ENCODE data around the gene SPTAN1.

SPTAN1 gene

DNA sequence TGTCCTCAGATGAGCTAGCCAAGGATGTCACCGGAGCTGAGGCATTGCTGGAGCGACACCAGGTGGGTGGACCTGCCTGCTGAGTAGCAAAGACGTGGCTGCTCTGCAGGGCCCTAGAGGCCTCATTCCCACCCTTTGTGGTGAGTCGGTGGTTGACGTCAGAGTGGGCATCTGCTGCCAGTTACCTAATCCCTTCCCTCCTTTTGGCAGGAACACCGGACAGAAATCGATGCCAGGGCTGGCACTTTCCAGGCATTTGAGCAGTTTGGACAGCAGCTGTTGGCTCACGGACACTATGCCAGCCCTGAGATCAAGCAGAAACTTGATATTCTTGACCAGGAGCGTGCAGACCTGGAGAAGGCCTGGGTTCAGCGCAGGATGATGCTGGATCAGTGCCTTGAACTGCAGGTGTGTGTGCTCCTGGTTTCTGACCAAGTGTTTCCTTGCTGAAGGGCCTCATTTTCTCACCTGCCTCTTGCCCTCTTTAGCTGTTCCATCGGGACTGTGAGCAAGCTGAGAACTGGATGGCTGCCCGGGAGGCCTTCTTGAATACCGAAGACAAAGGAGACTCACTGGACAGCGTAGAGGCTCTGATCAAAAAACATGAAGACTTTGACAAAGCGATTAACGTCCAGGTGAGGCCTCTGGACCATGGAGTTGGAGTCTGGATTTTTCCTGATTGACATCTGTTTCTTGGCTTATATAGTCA lies 55.4 kb downstream of the SPTAN1 start:
- DNase-seq, result no peak

DNA sequence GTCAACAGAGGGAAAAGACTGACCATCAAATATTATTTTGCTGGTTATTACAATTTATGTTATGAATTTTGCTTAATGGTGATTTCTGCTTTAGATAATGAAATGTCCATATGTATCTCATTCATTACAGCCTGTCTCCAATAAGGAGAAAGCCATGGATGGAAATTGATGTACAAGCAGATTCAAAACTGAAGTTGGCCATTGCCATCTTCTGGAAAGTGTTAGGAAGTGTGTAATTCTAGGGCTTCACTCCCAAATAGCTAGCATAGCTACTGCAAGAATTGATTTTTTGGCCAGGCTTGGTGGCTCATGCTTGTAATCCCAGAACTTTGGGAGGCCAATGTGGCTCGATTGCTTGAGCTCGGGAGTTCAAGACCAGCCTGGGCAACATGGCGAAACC lies 58.5 kb downstream of the SPTAN1 start:
- DNase-seq, result no peak

DNA sequence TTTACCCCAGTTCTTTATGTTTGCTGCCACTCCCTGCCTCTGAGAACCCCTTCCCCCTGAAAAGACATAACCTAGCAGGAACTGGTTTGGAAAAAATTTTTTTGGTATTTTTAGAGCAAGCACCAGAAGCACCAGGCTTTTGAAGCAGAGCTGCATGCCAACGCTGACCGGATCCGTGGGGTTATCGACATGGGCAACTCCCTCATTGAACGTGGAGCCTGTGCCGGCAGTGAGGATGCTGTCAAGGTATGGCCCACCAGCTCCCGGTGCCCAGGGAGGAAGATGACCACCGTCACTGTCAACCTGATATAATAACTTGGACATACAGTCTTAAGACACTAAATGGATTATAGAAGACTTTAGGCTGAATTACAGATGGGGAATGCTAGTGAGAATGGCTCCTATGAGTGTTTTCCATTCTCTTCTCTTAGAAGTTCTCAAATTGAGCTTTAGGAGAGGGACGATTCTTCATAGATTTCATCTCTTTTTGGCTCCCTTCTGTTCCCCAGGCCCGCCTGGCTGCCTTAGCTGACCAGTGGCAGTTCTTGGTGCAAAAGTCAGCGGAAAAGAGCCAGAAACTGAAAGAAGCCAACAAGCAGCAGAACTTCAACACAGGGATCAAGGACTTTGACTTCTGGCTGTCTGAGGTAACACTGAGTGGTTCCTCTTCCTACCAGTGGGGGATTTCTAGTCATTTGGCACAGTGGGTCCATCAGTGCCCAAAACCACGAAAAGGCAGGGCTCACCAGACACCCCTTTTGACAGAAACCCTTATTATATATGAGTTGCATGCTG lies 59.4 kb downstream of the SPTAN1 start:
- no peak for DNase-seq

DNA sequence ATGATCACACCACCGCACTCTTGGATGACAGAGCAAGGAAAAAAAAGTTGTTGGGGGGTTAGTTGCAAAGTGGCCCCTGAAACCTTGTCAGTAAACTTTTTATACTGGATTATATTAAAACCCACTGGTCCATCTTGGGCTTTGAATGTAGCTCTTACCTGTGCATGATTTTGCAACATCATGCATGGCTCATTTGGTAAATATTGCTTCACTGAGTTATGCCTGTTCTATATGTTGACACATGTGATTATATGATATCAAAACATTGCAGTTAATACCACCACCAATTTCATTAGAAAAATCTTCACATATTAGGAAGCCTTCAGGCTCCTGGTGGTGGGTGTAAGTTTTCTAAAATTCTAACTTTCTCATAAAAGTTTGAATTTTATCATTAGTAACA lies 62.3 kb downstream of the SPTAN1 start:
- DNase-seq, result no peak

DNA sequence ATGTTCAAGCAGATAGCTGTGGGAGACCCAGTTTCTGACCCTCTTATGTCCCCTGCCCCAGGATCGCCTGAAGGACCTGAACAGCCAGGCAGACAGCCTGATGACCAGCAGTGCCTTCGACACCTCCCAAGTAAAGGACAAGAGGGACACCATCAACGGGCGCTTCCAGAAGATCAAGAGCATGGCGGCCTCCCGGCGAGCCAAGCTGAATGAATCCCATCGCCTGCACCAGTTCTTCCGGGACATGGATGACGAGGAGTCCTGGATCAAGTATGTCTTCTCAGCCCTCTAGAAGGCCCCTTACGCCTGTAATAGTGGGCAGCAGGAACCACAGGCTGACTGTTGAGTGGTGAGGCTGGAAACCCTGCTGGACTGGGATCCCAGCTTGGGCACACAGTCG lies 63.2 kb downstream of the SPTAN1 start:
- no peak for DNase-seq

DNA sequence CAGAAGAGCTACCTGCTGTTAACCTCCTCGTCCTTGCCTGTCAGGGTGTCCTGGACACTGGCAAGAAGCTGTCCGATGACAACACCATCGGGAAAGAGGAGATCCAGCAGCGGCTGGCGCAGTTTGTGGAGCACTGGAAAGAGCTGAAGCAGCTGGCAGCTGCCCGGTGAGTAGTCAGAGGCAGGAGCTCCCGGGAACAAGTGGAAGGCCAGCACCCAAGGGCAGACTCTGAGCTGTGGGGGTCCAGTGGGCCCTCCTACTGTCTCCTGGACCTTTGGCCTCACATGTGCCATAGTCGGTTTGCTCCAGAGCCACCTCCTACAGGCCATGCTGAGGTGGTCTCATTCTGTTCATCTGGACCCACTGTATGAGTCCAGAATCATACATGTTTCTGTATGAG lies 65.6 kb downstream of the SPTAN1 start:
- DNase-seq, result no peak

DNA sequence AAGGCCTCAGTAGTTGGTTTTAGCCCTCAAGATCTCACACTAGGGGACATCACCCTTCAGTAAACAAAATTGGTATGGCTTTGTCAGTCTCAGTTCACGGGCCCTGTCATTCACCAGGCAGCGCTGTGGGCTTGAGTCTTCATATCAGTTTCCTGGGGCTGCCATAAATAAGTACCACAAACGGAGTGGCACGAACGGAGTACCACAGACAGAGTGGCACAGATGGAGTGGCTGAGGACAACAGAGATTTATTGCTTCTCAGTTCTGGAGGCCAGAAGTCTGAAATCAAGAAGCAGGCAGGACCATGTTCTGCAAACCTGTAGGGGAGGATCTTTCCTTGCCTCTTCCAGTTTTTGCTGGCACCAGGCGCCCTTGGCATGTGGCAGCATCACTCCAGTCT lies 66.7 kb downstream of the SPTAN1 start:
- no peak for DNase-seq

DNA sequence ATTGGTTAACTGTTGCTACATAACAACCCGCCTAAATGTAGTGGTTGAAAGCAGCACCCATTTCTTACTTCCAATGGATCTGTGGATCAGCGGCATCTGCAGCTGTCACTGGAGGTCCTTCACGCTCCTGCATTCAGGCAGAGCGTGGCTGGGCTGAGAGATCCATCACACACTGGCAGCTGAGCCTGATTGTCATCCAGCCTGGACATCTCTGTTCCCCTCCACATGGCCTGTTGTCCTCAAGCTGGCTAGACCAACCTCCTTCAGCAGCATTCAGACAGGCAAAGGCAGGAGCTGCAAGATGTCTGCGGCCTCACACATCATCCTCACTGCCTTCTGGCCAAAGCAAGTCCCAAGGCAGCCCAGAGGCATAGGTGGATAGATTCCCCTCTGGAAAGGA lies 67.4 kb downstream of the SPTAN1 start:
- no peak for DNase-seq

DNA sequence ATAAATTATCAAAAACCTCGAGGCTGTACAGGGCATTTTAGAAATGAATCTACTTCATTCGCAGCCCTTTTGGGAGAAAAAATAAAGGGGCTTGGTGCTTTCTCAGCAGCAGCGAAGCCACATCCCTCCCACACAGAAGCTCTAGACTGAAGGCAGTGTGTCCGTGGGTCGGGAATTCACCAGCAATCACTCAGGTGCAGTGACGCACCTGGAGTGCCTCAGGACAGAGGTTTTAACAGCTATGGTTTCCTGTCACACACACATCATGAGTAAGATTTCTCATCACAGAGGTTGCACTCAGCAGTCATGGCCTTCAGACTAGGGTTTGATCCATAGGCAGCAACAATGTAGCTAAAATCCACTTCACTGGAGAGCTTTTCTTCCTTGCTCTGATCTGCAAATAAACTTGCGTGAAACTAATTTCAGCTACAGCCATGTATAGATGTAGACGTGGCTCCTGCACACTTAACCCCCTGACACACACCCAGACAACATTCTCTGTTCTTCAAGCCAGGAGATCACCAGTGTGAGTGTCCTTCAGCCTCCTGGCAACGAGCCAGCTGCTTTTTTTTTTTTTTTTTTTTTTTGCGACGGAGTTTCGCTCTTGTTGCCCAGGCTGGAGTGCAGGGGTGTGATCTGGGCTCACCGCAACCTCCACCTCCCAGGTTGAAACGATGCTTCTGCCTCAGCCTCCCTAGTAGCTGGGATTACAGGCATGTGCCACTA lies 69.5 kb downstream of the SPTAN1 start:
- DNase-seq, result no peak

DNA sequence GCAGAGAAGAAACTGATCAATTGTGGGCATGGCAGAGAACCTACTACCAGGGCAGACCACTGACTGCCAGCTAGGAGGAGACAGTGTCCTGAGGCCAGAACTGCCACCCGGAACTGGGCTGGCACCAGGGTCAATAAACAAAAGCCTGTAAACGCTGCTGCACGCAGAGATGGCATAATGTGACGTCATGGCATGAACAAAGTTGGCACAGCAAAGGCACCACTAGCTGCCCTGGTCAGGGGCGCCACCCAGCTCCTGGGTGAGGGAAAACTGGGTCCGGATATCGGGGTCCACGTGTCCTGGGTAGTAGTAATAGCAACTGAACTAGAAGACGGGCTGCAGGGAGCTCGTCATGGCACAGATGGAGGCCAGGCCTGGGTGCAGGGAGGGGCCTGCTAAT lies 72.2 kb downstream of the SPTAN1 start:
- no peak for DNase-seq

DNA sequence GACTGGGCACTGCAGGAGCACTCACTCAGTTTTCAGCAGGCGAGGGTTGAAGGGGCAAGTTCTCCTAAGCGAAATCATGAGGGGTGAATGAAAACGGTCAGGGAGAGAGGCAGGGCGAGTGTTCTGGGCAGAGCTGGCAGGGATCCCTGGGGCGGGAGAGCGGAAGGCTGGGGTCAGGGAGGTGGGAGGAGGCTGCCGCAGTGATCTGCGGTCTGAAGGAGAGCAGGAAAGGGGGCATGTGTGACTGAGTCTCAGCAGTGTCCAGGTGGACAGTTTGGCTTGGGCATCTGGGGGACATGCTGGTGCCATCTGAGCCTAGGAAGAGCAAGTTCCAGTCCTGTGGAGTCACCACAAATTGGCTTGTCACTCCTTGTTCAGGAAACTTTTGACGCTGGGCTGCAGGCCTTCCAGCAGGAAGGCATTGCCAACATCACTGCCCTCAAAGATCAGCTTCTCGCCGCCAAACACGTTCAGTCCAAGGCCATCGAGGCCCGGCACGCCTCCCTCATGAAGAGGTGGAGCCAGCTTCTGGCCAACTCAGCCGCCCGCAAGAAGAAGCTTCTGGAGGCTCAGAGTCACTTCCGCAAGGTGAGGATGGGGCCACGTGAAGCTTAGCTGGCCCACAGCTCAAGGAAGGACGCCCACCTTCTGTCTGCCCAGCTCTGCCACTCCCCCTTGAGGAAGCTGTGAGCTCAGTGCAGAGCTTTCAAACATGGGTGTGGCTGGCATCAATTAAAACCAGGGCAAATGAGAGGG lies 73.2 kb downstream of the SPTAN1 start:
- DNase-seq, result no peak

DNA sequence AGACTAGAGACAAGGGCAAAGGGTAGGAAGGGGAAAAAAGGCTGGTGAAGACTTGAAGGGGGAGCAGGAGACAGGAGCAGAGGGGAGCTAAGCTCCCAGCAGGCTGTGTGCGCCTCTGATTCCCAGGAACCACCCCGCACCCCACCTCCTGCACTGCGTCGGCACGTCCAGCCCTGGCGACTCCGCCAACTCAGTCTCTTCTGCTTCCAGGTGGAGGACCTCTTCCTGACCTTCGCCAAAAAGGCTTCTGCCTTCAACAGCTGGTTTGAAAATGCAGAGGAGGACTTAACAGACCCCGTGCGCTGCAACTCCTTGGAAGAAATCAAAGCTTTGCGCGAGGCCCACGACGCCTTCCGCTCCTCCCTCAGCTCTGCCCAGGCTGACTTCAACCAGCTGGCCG lies 73.8 kb downstream of the SPTAN1 start:
- DNase-seq, result no peak

DNA sequence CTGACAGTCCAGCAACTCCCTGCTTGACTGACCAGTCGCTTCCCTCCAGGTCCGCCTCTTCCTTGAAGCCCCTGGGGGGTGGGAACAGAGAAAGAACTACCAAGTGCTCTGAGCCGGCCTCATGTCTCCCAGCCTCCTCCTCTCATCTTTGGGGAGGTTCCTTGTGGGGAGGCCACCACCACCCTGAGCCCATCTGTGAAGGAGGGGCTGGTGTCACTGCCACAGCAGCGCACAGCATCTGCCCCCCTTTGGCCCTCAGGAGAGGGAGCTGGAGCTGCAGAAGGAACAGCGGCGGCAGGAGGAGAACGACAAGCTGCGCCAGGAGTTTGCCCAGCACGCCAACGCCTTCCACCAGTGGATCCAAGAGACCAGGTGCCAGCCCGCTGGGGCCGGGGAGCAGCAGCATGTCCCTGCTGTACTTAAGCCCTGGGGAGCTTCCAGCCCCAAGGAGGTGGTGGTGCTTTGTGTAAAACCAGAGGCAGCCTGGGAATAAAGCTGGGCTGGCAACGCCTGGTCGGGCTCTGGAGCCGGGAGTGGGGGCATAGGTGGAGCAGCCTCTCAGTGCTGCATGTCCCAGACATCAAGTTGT lies 74.8 kb downstream of the SPTAN1 start:
- DNase-seq, result no peak

DNA sequence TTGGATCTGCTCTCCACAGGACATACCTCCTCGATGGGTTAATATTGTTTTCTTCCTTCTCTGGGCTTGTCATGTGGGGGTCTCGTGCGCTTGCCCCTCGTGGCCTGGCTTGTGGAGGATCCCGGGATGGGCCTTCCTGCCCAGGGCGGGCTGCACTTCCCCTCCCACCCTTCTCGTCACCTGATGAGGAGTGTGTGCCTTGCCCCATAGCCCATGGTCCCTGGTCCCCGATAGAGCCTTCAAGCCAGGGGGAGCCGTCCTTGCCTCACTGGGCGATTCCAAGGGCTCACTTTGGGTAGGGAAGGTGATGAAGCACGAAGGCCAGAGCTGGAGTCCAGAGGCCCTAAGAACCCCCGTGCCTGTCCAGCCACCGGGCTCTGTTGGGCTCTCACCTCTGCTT lies 75.5 kb downstream of the SPTAN1 start:
- DNase-seq, result no peak

DNA sequence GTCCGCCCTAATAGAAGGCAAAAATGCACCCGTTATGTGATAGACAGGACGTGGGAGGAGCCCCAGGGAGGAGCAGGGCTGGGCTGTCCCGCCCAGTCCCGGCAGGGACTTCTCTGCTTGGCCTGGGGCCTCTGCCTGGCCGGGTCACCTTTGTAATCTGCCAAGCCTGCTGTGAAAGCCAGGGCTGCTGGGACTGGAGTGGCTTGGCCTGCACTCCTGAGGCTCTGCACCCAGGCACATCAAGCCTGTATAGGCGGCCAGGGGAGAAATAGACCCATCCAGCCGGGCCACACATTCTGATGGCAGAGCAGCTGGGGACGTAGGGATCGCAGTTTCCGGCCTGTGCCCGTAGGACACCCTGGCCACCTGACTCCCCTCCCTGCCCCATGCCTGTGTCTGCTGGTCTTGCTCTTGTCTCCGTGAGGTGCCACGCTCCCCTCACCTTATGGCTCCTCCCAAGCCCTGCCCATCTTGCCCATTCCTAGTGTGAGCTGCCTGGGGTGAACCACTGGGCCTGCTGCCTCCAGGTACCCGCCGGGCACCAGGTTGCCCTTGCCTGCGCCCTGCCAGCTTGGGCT lies 76.2 kb downstream of the SPTAN1 start:
- DNase-seq, result no peak

DNA sequence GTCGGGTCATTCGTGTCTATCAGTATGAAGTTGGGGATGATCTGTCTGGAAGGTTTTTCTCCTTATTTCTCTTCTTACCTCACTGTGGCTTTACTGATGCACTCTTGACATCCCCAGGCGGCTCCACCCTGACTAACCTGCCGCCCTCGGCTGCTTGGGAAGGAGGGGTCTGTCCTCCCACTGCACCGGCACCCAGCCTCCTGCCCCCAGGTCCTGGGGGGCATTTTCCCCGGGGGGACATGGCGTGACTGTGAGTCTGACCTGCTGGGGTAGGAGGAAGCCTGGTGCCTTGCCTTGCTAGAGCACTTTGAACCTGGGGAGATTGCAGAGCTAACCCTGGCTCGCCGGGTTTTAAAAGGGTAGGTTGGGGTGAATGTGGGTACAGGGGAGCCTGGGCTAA lies 76.7 kb downstream of the SPTAN1 start:
- DNase-seq, result no peak

DNA sequence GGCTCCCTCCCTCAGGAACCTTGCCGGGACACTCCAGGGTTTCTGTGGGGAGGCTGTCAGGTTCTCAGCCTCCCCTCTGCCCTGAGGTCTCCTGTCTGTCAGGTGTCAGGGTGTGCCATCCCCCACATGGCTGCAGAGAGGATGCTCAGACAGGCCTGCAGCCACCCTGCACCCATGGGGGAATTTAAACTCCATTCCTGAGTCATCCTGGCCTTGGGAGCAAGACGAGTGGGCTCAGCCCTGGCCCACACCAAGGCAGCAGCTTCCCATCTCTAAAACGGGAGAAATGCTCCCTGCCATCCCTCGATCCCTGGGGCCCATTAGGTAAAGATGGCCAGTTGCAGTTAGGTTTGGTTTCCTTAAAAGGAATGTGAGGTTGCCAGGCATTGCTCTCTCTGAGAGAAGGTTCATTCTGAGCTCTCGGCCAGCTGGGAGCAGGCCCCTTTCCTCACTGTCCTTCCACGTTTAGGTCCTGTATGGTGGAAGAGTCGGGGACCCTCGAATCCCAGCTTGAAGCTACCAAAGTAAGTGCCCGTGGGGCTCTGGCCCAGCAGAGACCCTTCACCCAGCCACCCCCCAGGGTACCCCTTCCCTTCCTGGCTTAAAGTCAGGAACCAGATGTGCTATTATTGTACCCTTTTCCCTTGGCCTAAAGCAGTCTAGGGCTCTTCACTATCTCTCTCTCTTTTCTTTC lies 77.6 kb downstream of the SPTAN1 start:
- DNase-seq, result no peak

DNA sequence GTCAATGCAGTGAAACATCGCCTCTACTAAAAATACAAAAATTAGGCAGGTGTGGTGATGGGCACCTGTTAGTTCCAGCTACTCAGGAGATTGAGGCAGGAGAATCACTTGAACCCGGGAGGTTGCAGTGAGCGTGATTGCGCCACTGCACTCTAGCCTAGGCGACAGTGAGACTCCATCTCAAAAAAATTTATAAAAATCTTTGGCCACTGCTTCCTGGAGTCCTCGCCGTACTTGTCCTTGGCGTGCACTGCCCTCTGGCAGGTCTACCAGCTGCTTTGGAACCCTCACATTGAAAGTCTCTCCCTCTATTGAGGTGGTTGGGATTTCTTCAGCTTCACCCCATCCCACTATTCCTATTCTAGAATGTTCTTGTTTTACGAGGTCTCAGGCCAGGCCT lies 79.2 kb downstream of the SPTAN1 start:
- no peak for DNase-seq

DNA sequence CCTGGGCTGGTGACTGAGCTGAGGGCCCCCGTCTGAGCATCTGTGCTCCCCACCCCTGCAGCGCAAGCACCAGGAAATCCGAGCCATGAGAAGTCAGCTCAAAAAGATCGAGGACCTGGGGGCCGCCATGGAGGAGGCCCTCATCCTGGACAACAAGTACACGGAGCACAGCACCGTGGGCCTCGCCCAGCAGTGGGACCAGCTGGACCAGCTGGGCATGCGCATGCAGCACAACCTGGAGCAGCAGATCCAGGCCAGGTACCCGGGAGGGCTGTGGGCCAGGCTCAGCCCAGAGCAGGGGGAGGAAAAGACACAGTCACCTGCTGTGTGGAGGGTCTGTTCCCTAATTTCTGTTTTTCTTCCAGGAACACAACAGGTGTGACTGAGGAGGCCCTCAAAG lies 79.7 kb downstream of the SPTAN1 start:
- DNase-seq, result no peak

DNA sequence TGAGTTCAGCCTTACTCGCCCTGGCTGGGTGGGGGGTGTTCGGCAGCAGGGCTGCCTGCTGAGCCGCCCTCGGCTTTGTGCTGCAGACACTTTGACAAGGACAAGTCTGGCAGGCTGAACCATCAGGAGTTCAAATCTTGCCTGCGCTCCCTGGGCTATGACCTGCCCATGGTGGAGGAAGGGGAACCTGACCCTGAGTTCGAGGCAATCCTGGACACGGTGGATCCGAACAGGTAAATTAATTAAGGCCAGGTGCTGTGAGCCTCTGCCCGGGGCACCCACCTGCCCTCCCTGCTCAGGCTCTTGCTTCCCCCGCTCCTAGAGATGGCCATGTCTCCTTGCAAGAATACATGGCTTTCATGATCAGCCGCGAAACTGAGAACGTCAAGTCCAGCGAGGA lies 80.1 kb downstream of the SPTAN1 start:
- DNase-seq, result no peak

DNA sequence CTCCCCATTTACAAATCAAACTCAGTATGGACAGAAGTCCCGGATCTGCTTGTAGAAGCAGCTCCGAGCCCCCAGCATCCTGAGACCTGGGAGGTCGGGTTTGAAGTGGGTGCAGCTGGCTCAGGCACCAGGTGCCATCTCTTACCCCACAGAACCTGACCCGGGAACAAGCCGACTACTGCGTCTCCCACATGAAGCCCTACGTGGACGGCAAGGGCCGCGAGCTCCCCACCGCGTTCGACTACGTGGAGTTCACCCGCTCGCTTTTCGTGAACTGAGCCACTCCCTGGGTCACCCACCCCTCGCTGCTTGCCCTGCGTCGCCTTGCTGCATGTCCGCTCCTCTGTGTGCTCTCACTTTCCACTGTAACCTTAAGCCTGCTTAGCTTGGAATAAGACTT lies 80.7 kb downstream of the SPTAN1 start:
- DNase-seq, result no peak

DNA sequence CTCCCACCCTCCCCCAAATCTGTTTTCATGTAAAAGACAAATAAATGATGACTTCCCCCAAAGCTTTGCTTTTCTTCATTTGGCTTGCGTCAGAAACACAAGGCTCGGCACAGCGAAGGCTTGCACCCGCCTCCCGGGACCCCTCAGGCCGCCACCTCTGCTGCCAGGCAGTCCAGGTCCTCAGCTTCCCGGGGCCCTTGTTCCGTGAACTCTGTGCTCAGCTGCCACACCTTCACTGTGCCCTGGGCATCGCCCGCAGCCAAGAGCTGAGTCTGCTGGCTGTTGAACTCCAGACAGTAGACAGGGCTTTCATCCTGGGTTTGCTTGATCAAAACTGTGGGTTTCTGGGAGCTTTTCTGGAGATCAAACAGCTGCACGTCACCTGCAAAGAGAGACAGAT lies 81.2 kb downstream of the SPTAN1 start:
- DNase-seq, result no peak
